Progenitor cell of endocrine pancreas (in vitro differentiated cells): ENCODE data around the gene CCDC77. TPM values are rescaled to one million over a fixed set of nuclear protein-coding genes. Genes with fewer than 3 reads are reported as not detected.
"Not testable (repeated sequence)": the region's sequence is repeated elsewhere in the genome, so short reads cannot be mapped to it uniquely, and the experiment has no call there.

Source experiments
- DNase-seq: peaks from one replicate; pipeline ENCODE4 v3.0.0; 2021; ENCODE audit warnings: low spot score; ENCODE audit not compliant: unreplicated experiment
- H3K27ac Mint-ChIP-seq: 2 replicates; pipeline ENCODE4 v1.8.0; 2021; ENCODE audit warnings: mild to moderate bottlenecking, moderate library complexity, mixed read lengths
- H3K27me3 Mint-ChIP-seq: 2 replicates; pipeline ENCODE4 v1.8.0; 2021; ENCODE audit warnings: mixed read lengths
- H3K36me3 Mint-ChIP-seq: 2 replicates; pipeline ENCODE4 v1.8.0; 2022; ENCODE audit warnings: mixed read lengths; ENCODE audit not compliant: insufficient read depth
- H3K4me1 Mint-ChIP-seq: 2 replicates; pipeline ENCODE4 v1.8.0; 2021; ENCODE audit warnings: low read depth, mixed read lengths
- H3K4me3 Mint-ChIP-seq: 2 replicates; pipeline ENCODE4 v1.8.0; 2021; ENCODE audit warnings: low read depth, mild to moderate bottlenecking, moderate library complexity, mixed read lengths
- H3K9me3 Mint-ChIP-seq: 2 replicates; pipeline ENCODE4 v1.8.0; 2021; ENCODE audit warnings: low read depth, mixed read lengths
- long read RNA-seq: library from polyadenylated mRNA; unstranded; transcript quantifications from one replicate; pipeline ENCODE4 v2.0.0, GENCODE V29; 2020
- total RNA-seq: library from RNA; stranded (reverse); gene quantifications from 2 replicates; pipeline ENCODE4 v1.2.1, GENCODE V29; 2021
- TF ChIP-seq, protein P1 (sequence below): fragments of 200-600 bp; sonication (generic); IDR thresholded peaks from one replicate; pipeline ENCODE4 v1.5.0; 2021; ENCODE audit warnings: antibody characterized with exemption, mild to moderate bottlenecking; ENCODE audit not compliant: unreplicated experiment

Gene CCDC77
- total RNA-seq: 33.4 and 38.8 TPM in 2 replicates
- long read RNA-seq, transcript CCDC77-201 (13 exons, 2,371 nt): major isoform, 21 of 83 reads
- long read RNA-seq, transcript CCDC77-202 (12 exons, 2,253 nt): minor isoform, 16 of 83 reads
- long read RNA-seq, transcript CCDC77-210 (11 exons, 1,652 nt): minor isoform, 5 of 83 reads
- long read RNA-seq, partial matches to known transcripts: 17 of 83 reads
- long read RNA-seq, other reads (novel, unspliced or antisense): 24 of 83 reads

DNA sequence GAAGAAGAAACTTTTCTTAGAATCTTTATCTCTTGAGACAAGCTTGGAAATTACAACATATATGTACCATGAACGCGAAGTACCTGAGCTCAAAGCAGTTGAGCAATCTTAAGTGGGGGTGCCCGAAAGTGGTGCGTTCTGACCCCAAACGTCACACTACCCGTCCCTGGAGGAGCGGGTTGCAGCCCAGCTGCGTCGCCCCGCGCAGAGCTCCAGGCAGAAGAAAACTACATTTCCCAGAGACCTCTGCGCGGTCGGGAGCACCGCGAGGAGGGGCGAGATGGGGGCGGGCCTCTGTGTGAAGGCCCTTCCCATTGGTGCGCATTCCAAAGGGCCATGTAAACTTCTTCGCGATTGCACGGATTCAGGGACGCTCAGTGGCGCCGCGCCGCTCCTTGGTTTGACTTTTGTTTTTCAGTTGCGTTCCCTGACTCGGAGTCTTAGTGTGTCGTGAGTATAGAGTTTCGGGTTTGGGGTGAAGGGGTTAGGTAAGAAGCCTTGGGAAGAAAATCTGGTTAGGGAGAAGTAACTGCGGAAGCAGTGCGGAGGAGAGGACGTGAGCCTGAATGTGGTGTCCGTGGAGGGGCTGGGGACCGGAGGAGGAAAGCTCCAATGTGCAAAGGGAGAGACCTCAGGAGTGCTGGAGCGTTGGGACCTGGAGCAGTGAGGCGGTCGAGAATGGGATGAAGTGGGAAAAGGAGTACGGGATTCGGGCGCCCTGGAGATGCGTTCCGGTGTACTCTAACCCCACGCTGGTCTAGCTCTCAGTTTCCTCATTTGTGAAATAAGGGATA, at the start of gene CCDC77:
CCDC77 (plus strand) TSS at position 410 of the 794 bp plus-strand sequence. CDS start 7,740 bp downstream, outside the sequence.
- H3K27ac Mint-ChIP-seq: no peak within 1 kb of the TSS
- peaks cover 6% of the 10 kb centered on the region for H3K36me3 Mint-ChIP-seq
- no peaks in the 10 kb centered on the region for H3K9me3 Mint-ChIP-seq
- DNase-seq: peak; percentile 95
- H3K27me3 Mint-ChIP-seq: no peaks in the 10 kb centered on the region
- TF ChIP-seq, protein P1, sequence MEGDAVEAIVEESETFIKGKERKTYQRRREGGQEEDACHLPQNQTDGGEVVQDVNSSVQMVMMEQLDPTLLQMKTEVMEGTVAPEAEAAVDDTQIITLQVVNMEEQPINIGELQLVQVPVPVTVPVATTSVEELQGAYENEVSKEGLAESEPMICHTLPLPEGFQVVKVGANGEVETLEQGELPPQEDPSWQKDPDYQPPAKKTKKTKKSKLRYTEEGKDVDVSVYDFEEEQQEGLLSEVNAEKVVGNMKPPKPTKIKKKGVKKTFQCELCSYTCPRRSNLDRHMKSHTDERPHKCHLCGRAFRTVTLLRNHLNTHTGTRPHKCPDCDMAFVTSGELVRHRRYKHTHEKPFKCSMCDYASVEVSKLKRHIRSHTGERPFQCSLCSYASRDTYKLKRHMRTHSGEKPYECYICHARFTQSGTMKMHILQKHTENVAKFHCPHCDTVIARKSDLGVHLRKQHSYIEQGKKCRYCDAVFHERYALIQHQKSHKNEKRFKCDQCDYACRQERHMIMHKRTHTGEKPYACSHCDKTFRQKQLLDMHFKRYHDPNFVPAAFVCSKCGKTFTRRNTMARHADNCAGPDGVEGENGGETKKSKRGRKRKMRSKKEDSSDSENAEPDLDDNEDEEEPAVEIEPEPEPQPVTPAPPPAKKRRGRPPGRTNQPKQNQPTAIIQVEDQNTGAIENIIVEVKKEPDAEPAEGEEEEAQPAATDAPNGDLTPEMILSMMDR: peak; percentile 18
- no peaks in the 10 kb centered on the region for H3K4me1 Mint-ChIP-seq
- no peak within 1 kb of the TSS for H3K4me3 Mint-ChIP-seq

DNA sequence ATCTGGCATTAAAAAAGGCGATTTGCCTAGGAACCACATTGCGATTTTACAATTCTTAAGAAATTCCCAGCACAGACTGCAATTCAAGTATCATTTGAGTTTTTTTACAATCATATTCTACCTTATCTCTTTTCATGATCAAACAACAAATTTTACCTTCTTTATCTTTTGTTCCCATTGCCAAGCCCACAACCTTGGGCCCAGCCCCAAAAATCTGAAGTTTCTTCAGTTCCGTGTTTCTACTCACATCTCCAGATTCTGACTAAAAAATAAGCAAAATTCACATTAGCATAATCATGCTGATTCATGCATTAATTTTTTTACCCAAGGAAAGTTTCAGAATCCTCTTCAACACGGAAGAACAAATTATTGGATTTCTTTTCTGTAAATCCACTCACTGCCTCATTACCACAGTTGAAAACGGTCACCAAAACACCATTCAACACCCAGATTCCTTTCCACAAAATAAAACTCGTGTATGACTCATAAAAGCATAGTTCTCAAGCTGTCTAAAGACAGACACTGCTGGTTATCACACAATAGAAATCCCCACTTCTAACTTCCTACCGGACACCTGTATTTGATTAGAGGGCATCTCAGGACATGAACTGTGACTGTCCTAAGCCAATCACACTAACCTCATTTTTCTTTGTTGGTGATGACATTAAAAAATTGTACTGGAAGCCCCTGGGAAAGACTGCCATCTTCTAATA, 45.0 kb upstream of the CCDC77 start:
- H3K27ac Mint-ChIP-seq: no peak overlapping the region

DNA sequence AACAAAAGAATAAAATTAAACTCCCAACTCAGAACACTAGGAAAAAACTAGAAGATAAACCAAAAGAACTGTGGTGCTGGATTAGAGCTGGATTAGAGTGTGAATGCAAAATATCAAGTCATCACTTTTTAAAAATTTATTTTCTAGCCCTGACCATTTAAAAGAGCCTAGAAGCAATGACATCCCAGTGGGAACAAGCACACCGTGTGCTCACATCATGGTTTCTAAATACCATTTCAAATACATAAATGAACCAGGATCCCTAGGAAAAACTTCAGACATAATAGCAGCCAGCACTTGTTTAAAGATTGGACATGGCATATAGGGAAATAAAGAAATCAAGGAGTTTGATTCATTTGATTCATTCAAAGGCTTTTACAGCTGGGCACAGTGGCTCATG, 42.4 kb upstream of the CCDC77 start:
- DNase-seq: no peak
- Mint-ChIP-seq H3K27ac (no peak overlapping the region), H3K36me3 (peaks cover 75% of the 10 kb centered on the region), H3K4me3 (no peak overlapping the region), H3K9me3 (peaks cover 12% of the 10 kb centered on the region), H3K4me1 (no peaks in the 10 kb centered on the region), H3K27me3 (no peaks in the 10 kb centered on the region)
- TF ChIP-seq, protein P1: no peak

More for the DNA sequence above, 45.0 kb upstream of the CCDC77 start:
- Mint-ChIP-seq H3K4me1 (no peaks in the 10 kb centered on the region), H3K36me3 (peaks cover 70% of the 10 kb centered on the region), H3K4me3 (no peak overlapping the region), H3K27me3 (no peaks in the 10 kb centered on the region), H3K9me3 (peaks cover 12% of the 10 kb centered on the region)
- DNase-seq: no peak
- TF ChIP-seq, protein P1: no peak

DNA sequence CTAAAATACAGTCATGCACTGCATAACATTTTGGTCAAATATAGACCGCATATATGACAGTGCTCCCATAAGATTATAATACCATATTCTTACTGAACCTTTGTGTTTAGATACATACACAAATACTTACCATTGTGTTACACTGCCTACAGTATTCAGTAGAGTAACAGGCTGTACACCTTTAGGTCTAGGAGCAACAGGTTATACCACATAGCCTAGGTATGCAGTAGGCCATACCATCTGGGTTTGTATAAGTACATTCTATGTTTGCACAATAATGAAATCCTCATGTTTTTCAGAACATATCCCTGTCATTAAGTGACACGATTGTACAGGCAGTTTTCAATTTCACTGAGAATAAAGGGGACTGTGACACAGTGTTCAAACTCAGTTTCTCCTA, 34.6 kb upstream of the CCDC77 start:
- no peak overlapping the region for H3K4me3 Mint-ChIP-seq
- peaks cover 91% of the 10 kb centered on the region for H3K36me3 Mint-ChIP-seq
- no peak for DNase-seq
- H3K27me3 Mint-ChIP-seq: no peaks in the 10 kb centered on the region
- no peak overlapping the region for H3K27ac Mint-ChIP-seq
- H3K9me3 Mint-ChIP-seq: peaks cover 18% of the 10 kb centered on the region
- TF ChIP-seq, protein P1: no peak
- H3K4me1 Mint-ChIP-seq: no peaks in the 10 kb centered on the region

DNA sequence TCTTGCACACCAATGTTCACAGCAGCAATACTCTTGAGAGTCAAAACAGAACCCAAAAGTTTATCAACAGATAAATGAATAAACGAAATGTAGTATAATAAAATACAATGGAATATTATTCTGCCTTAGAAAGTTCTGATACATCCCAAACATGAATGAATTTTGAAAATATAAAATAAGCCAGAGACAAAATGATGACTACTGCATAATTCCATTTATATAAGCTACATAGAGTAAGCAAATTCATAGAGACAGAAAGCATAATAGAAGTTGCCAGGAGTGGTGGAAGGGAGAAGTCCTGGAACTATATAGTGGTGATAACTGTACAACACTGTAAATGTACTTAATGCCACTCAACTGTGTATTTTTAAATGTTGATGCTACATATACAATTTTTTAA, 33.5 kb upstream of the CCDC77 start:
- Mint-ChIP-seq H3K9me3 (peaks cover 26% of the 10 kb centered on the region), H3K4me3 (no peak overlapping the region), H3K36me3 (peaks cover 91% of the 10 kb centered on the region), H3K4me1 (no peaks in the 10 kb centered on the region), H3K27ac (no peak overlapping the region), H3K27me3 (no peaks in the 10 kb centered on the region)
- TF ChIP-seq, protein P1: no peak
- DNase-seq: no peak

DNA sequence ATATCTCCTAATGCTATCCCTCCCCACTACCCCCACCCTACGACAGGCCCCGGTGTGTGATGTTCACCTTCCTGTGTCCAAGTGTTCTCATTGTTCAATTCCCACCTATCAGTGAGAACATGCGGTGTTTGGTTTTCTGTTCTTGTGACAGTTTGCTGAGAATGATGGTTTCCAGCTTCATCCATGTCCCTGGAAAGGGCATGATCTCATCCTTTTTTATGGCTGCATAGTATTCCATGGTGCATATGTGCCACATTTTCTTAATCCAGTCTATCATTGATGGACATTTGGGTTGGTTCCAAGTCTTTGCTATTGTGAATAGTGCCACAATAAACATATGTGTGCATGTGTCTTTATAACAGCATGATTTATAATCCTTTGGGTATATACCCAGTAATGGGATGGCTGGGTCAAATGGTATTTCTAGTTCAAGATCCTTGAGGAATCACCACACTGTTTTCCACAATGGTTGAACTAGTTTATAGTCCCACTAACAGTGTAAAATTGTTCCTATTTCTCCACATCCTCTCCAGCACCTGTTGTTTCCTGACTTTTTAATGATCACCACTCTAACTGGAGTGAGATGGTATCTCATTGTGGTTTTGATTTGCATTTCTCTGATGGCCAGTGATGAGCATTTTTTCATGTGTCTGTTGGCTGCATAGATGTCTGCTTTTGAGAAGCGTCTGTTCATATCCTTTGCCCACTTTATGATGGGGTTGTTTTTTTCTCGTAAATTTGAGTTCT, 30.5 kb upstream of the CCDC77 start:
- H3K4me3 Mint-ChIP-seq, H3K27ac Mint-ChIP-seq, H3K4me1 Mint-ChIP-seq, DNase-seq, H3K27me3 Mint-ChIP-seq: not testable (repeated sequence)
- Mint-ChIP-seq H3K9me3 (peaks cover 47% of the 10 kb centered on the region), H3K36me3 (peaks cover 94% of the 10 kb centered on the region)
